Measurements from ENCODE around the gene NES. TPM values are rescaled to one million over a fixed set of nuclear protein-coding genes. Genes with fewer than 3 reads are reported as not detected.

NES gene, protein sequence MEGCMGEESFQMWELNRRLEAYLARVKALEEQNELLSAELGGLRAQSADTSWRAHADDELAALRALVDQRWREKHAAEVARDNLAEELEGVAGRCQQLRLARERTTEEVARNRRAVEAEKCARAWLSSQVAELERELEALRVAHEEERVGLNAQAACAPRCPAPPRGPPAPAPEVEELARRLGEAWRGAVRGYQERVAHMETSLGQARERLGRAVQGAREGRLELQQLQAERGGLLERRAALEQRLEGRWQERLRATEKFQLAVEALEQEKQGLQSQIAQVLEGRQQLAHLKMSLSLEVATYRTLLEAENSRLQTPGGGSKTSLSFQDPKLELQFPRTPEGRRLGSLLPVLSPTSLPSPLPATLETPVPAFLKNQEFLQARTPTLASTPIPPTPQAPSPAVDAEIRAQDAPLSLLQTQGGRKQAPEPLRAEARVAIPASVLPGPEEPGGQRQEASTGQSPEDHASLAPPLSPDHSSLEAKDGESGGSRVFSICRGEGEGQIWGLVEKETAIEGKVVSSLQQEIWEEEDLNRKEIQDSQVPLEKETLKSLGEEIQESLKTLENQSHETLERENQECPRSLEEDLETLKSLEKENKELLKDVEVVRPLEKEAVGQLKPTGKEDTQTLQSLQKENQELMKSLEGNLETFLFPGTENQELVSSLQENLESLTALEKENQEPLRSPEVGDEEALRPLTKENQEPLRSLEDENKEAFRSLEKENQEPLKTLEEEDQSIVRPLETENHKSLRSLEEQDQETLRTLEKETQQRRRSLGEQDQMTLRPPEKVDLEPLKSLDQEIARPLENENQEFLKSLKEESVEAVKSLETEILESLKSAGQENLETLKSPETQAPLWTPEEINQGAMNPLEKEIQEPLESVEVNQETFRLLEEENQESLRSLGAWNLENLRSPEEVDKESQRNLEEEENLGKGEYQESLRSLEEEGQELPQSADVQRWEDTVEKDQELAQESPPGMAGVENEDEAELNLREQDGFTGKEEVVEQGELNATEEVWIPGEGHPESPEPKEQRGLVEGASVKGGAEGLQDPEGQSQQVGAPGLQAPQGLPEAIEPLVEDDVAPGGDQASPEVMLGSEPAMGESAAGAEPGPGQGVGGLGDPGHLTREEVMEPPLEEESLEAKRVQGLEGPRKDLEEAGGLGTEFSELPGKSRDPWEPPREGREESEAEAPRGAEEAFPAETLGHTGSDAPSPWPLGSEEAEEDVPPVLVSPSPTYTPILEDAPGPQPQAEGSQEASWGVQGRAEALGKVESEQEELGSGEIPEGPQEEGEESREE (N-terminal part only)
- total RNA-seq, result 0.26 and 0.65 TPM in 2 replicates

DNA sequence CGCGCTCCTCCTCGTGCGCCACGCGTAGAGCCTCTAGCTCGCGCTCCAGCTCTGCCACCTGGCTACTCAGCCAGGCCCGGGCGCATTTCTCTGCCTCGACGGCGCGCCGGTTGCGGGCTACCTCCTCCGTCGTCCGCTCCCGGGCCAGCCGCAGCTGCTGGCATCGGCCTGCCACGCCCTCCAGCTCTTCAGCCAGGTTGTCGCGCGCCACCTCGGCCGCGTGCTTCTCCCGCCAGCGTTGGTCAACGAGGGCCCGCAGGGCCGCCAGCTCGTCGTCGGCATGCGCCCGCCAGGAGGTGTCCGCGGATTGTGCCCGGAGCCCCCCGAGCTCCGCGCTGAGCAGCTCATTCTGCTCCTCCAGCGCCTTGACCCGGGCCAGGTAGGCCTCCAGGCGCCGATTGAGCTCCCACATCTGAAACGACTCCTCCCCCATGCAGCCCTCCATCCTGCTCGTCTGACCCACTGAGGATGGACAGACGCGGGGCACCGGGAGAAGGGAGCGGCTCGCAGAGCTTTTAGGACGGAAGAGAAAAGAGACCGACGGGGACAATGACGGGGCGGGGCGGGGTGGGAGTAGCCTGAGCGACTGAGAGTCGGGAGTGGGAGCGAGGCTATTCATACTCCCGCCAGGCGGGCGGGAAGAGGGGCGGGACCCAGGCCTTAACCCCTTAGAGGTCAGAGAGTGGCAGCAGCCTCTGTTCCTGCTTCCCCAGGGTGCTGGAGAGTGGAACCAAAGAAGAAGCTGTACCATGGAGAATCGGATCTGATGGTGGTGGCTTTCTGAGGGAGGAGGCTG lies at the start of gene NES:
TSS of gene NES (minus strand) at position 588 of the 796 bp plus-strand sequence. CDS start at position 445, 143 bp downstream.

GRCh38 chr1:156705321-156705917 lies 28.2 kb upstream of the NES start, which contains the start of gene CRABP2:
TSS of gene CRABP2 (minus strand) at chr1:156705583. CDS start at chr1:156705446, 137 bp downstream.

DNA sequence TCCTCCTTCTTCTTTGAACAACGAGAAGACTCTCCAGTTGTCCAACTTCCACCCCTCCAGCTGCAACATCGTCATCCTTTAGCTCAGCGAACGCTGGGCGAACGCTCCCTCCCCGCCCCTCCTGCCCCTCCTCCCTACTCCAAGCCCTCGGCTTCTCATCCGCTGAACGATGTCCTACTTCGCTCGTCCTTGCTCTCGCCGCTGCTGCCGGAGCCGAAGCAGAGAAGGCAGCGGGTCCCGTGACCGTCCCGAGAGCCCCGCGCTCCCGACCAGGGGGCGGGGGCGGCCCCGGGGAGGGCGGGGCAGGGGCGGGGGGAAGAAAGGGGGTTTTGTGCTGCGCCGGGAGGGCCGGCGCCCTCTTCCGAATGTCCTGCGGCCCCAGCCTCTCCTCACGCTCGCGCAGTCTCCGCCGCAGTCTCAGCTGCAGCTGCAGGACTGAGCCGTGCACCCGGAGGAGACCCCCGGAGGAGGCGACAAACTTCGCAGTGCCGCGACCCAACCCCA lies 35.4 kb downstream of the NES start, which contains the start of gene BCAN:
TSS of gene BCAN (plus strand) at position 357 of the 504 bp plus-strand sequence. CDS start 3,938 bp downstream, outside the sequence.

DNA sequence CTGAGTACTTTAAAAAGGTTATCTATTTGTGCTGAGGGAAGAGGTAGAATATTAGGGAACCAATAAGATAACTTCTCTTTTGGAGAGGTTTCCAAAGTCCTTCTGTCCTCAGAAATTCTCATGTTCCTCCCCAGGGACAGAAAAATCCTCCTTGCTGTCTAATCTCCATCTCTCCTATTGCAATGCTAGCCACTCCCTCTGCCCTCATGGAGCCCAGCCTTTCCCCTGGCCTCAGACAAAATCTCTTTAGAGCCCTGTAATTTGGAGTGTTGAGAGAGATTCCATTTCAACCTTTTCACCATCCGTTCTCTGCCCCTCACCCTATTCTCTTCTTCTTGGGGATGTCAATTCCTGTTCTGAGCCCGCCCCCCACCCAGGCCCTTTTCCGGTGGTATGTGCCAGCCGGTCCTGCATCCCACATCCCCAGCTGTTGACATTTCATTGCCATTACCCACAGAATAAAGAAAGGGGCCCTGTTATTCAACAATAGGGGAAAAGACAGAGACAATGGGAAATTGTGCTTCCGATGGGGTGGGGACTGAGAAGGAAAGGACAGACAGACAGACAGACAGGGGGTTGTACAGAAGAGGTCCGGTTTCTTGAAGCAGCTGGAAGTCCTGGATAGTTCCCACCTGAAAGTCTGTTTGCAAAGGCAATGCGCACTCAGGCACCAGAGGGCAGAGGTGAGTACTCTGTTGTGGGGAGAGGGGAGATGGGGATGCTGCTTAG lies 58.2 kb downstream of the NES start, which contains the start of gene HAPLN2:
TSS of gene HAPLN2 (plus strand) at position 563 of the 729 bp plus-strand sequence. CDS start 4,076 bp downstream, outside the sequence.

Other genes with a start within 250 kb of the NES start
- 14.7 and 19.6 TPM in 2 replicates for gene MEF2D, start 176.6 kb downstream of the NES start, total RNA-seq
- gene IQGAP3, start 104.8 kb downstream of the NES start, total RNA-seq, result 17.2 and 19.9 TPM in 2 replicates
- gene TTC24, start 97.7 kb downstream of the NES start, total RNA-seq, result not detected in 2 replicates
- 49.9 and 52.4 TPM in 2 replicates for gene NAXE, start 85.6 kb downstream of the NES start, total RNA-seq
- gene GPATCH4, start 75.9 kb downstream of the NES start, total RNA-seq, result 10.5 and 10.6 TPM in 2 replicates
- not detected in 2 replicates for gene HAPLN2, start 58.0 kb downstream of the NES start, total RNA-seq
- gene BCAN, start 35.3 kb downstream of the NES start, total RNA-seq, result not detected in 2 replicates
- gene CRABP2, start 28.2 kb upstream of the NES start, total RNA-seq, result 1.6 and 3.0 TPM in 2 replicates
- gene METTL25B, start 51.1 kb upstream of the NES start, total RNA-seq, result 8.5 and 10.8 TPM in 2 replicates
- gene ISG20L2, start 51.4 kb upstream of the NES start, total RNA-seq, result 15.6 and 19.5 TPM in 2 replicates
- 28.9 and 35.8 TPM in 2 replicates for gene MRPL24, start 63.7 kb upstream of the NES start, total RNA-seq
- 131 and 139 TPM in 2 replicates for gene HDGF, start 74.3 kb upstream of the NES start, total RNA-seq
- 21.9 and 22.0 TPM in 2 replicates for gene PRCC, start 90.1 kb upstream of the NES start, total RNA-seq
- 0.52 TPM in 1 of 2 replicates, not detected in the other for gene SH2D2A, start 139.4 kb upstream of the NES start, total RNA-seq
- under 0.01 TPM in 1 of 2 replicates, not detected in the other for gene INSRR, start 181.7 kb upstream of the NES start, total RNA-seq
- 0.11 TPM in 1 of 2 replicates, not detected in the other for gene NTRK1, start 183.5 kb upstream of the NES start, total RNA-seq
- 4.2 and 5.5 TPM in 2 replicates for gene PEAR1, start 216.3 kb upstream of the NES start, total RNA-seq
- gene LRRC71, start 243.2 kb upstream of the NES start, total RNA-seq, result not detected in 2 replicates

Data from articular chondrocyte of knee joint (primary cell).